Esophagus muscularis mucosa (tissue), 4 donors: ENCODE measurements around the gene SLC6A16. TPM values are rescaled to one million over a fixed set of nuclear protein-coding genes. Genes with fewer than 3 reads are reported as not detected.

Experiments used
- DNase-seq: peaks from one replicate; pipeline ENCODE4 v3.0.0-alpha.2; 2017; ENCODE audit errors: extremely low spot score
- H3K27ac ChIP-seq, 4 donors: fragments of 200-600 bp; sonication (generic); replicated peaks in 1 of 4; 1 replicate in 3 of 4; 2 replicates in 1 of 4; pipeline ENCODE4 v1.5.1; 2016 to 2019; ENCODE audit warnings: mild to moderate bottlenecking in 1 of 4
- H3K27me3 ChIP-seq, 4 donors: fragments of 200-600 bp; sonication (generic); one replicate each; pipeline versions ENCODE4 v1.5.1 to v1.6.0; 2016 to 2019
- H3K36me3 ChIP-seq, 4 donors: fragments of 200-600 bp; sonication (generic); one replicate each; pipeline ENCODE4 v1.5.1; 2016 to 2019
- H3K4me1 ChIP-seq, 4 donors: fragments of 200-600 bp; sonication (generic); one replicate each; pipeline ENCODE4 v1.5.1; 2016 to 2019
- H3K4me3 ChIP-seq, 4 donors: fragments of 200-600 bp; sonication (generic); 1 replicate in 2 of 4; 2 replicates in 2 of 4; pipeline ENCODE4 v1.5.1; 2016 to 2019; ENCODE audit warnings: mild to moderate bottlenecking in 4 of 4, moderate library complexity in 1 of 4
- H3K9me3 ChIP-seq, 4 donors: fragments of 200-600 bp; sonication (generic); 1 replicate in 3 of 4; 2 replicates in 1 of 4; pipeline ENCODE4 v1.5.1; 2016 to 2019
- EP300 ChIP-seq: sonication (generic); formaldehyde crosslinking; IDR thresholded peaks from one replicate; pipeline ENCODE4 v1.6.1; 2017; ENCODE audit warnings: antibody characterized with exemption
- POLR2A ChIP-seq: fragments of 450-650 bp; IDR thresholded peaks from one replicate; pipeline ENCODE4 v1.6.1; 2017; ENCODE audit warnings: antibody characterized with exemption, moderate library complexity, mild to moderate bottlenecking, low read depth
- POLR2AphosphoS5 ChIP-seq, 2 donors: sonication (generic); formaldehyde crosslinking; IDR thresholded peaks; one replicate each; pipeline ENCODE4 v1.6.1; 2017; ENCODE audit warnings: antibody characterized with exemption in 2 of 2
- WGBS: methylation state at CpG from one replicate; pipeline ENCODE4 v1.1.5; 2018; 5-methylcytosine and 5-hydroxymethylcytosine counted together
- intact Hi-C: fragments of 100-400 bp; cut with DNase I; formaldehyde crosslinking; loops from one replicate; pipeline ENCODE4 v1.15.1; 2023
- total RNA-seq, 4 donors: library from RNA; depleted of rRNA; stranded (reverse); fragments of >200 nt; gene quantifications; one replicate each; pipeline versions ENCODE4 v1.1.0 to v1.2.1, GENCODE V29; 2016
- TF ChIP-seq, protein P1 (sequence below), 3 experiments: fragments of 200-600 bp in 2 of 3; fragments of 450-650 bp in 1 of 3; sonication (generic) in 2 of 3; IDR thresholded peaks; one replicate each; pipeline ENCODE4 v1.5.1; 2017 to 2019; ENCODE audit warnings: antibody characterized with exemption in 3 of 3, mild to moderate bottlenecking in 2 of 3, moderate library complexity in 1 of 3

SLC6A16 gene
- total RNA-seq, 4 donors from 2014 or later = 0.83 to 4.1 (median 2.5) TPM

DNA sequence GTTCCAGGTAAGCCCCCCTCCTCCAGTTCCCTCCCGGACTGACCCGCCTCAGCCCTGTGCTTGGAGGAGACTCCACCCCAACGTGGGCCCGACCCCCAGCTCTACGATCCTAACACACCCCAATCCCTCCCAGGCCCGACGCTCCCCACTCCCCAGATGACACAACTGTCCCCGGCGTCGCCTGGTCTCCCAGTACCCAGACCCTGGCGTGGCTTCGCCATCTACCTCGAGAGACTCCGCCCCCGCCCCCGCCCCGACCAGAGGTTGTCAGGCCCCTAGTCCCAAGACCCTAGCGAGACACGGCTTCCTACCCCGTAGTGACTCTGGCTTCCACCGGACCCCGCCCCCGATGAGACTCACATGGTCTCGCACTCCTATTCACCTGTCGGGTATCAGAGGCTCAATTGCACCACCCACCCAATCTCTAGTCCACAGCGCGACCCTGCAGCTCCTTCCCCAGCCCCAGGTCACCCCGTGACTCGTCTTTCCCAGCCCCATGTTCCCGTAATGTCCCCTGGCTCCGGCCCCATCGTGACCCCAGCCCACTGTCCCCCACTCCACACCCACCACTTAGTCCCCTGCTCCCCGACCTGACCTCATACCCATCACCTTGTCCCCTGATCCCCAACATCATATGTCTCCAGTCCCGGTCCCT is 13.2 kb upstream of the SLC6A16 start:
- Histone ChIP-seq H3K27me3 (no peaks in the 10 kb centered on the region), H3K27ac (peak overlapping the region; percentile 83 to 93 (median 88)), H3K36me3 (peaks cover 5 to 29% (median 24%) of the 10 kb centered on the region in 4 donors), H3K9me3 (no peaks in the 10 kb centered on the region), H3K4me1 (peaks cover 25 to 42% (median 30%) of the 10 kb centered on the region in 4 donors), H3K4me3 (peak overlapping the region; percentile 44 to 62 (median 51))
- WGBS = 37% methylated on average over 24 of the region's 34 CpGs
- TF ChIP-seq, protein P1, sequence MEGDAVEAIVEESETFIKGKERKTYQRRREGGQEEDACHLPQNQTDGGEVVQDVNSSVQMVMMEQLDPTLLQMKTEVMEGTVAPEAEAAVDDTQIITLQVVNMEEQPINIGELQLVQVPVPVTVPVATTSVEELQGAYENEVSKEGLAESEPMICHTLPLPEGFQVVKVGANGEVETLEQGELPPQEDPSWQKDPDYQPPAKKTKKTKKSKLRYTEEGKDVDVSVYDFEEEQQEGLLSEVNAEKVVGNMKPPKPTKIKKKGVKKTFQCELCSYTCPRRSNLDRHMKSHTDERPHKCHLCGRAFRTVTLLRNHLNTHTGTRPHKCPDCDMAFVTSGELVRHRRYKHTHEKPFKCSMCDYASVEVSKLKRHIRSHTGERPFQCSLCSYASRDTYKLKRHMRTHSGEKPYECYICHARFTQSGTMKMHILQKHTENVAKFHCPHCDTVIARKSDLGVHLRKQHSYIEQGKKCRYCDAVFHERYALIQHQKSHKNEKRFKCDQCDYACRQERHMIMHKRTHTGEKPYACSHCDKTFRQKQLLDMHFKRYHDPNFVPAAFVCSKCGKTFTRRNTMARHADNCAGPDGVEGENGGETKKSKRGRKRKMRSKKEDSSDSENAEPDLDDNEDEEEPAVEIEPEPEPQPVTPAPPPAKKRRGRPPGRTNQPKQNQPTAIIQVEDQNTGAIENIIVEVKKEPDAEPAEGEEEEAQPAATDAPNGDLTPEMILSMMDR (IDR thresholded peaks at IDR 0.05) = no peak
- no peak for TF ChIP-seq POLR2AphosphoS5 (IDR thresholded peaks at IDR 0.05)
- intact Hi-C loops = no loop called here
- peak; percentile 86 for DNase-seq

DNA sequence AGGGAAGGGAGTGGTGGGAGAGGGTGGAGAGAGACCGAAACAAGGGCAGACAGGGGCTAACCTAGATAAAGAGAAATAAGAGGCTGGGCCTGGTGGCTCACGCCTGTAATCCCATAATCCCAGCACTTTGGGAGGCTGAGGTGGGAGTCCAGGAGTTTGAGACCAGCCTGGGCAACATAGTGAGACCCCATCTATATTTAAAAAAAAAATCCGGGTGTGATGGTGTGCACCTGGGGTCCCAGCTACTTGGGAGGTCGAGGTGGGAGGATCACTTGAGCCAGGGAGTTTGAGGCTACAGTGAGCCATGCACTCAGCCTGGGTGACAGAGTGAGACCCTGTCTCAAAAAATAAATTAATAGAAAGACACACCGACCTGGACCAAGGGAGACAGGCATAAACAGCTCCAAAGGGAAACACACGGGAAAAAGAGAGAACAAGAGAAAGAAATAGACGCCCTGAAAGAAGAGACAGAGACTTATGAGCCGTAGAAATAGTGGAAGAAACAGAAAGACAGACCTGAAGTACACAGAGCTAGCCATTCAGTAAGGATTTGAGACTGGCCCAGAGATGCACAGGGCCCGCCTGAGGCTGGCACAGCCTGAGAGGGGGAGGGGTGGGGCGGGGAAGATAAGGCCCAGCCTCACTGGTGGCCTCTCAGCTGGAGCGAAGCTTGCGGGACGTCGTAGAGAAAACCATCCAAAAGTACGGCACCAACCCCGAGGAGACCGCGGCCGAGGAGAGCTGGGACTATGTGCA is 12.5 kb upstream of the SLC6A16 start:
- no peaks in the 10 kb centered on the region for H3K27me3 ChIP-seq
- peaks cover 25 to 42% (median 30%) of the 10 kb centered on the region in 4 donors for H3K4me1 ChIP-seq
- no peak overlapping the region for H3K4me3 ChIP-seq
- H3K36me3 ChIP-seq = peaks cover 0 to 22% (median 17%) of the 10 kb centered on the region in 4 donors
- no peaks in the 10 kb centered on the region for H3K9me3 ChIP-seq
- TF ChIP-seq POLR2AphosphoS5 (IDR thresholded peaks at IDR 0.05) = no peak
- TF ChIP-seq EP300 = no peak
- no peak for TF ChIP-seq POLR2A
- TF ChIP-seq, protein P1 (IDR thresholded peaks at IDR 0.05) = no peak
- DNase-seq = peak; percentile 24
- WGBS = 83% methylated on average over 19 of the region's 19 CpGs
- intact Hi-C loops = no loop called here
- H3K27ac ChIP-seq = peak overlapping the region in 3 of 4 donors; percentile 83 to 93 (median 86)

DNA sequence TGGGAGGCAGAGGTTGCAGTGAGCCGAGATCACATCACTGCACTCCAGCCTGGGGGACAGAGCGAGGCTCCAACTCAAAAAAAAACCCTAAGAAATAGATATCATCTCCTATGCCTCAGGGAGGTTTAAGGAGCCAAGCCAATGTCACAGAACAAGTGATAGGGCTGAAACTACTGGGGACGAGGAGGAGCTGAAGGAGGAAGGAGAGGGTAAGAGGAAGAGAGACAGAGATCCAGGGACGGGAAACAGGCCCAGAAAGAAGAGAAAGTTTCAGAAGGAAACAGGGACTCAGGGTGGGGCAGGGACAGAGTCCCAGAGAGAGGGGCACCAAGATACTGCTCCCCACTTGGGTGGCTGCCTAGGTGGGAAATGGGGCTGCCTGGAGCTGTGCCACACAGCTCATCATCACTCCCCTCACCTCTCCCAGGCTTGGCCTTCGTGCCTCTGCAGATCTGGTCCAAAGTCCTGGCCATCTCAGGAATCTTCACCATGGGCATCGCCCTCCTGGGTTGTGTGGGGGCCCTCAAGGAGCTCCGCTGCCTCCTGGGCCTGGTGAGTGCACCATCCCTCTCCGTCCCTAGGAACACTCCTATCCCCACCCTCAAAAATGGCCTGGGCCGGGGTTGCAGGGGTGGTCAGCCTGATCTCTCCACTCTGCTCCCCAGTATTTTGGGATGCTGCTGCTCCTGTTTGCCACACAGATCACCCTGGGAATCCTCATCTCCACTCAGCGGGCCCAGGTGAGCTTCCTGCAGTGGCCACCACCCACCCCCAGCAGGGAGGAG is 11.7 kb upstream of the SLC6A16 start:
- H3K27me3 ChIP-seq = no peaks in the 10 kb centered on the region
- intact Hi-C loops = no loop called here
- H3K27ac ChIP-seq = peak overlapping the region in 1 of 4 donors; percentile 18
- H3K4me3 ChIP-seq = peak overlapping the region in 1 of 4 donors; percentile 48
- H3K36me3 ChIP-seq = peaks cover 0 to 14% (median 10%) of the 10 kb centered on the region in 4 donors
- WGBS = 85% methylated on average over 8 of the region's 10 CpGs
- TF ChIP-seq POLR2A = no peak
- TF ChIP-seq, protein P1 (IDR thresholded peaks at IDR 0.05) = no peak
- no peak for TF ChIP-seq EP300
- no peak for TF ChIP-seq POLR2AphosphoS5 (IDR thresholded peaks at IDR 0.05)
- H3K4me1 ChIP-seq = peaks cover 25 to 42% (median 30%) of the 10 kb centered on the region in 4 donors
- peak; percentile 75 for DNase-seq
- H3K9me3 ChIP-seq = no peaks in the 10 kb centered on the region

DNA sequence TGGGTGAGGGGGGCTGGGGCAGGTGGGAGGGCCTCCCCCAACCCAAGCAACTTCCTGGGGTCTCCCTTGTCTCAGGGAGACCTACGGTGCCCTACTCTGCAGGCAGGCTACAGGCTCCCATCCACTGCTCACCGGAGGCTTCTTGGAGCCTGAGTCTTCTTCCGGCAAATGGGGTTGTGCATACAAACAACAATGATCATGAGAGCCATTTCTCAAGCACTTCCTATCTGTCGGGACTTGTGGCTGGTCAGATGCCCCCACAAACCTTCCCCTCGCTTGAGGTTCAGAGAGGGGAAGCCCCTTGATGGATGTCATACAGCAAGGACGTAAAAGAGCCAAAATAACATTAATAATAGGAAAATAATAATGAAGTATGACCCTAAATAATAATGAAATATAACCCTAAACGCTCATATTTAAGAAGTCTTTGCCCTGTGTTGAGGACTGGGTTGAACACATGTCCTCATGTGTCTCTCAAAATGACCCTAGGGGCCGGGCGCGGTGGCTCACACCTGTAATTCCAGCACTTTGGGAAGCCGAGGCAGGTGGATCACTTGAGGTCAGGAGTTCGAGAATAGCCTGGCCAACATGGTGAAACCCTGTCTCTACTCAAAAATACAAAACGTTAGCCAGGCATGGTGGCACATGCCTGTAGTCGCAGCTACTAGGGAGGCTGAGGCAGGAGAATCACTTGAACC is 10.9 kb upstream of the SLC6A16 start:
- Histone ChIP-seq H3K4me3 (peak overlapping the region; percentile 17 to 48 (median 34)), H3K9me3 (no peaks in the 10 kb centered on the region), H3K36me3 (peaks cover 0 to 10% (median 4%) of the 10 kb centered on the region in 4 donors), H3K27ac (peak overlapping the region in 2 of 4 donors; percentile 20 to 47), H3K4me1 (peaks cover 24 to 39% (median 29%) of the 10 kb centered on the region in 4 donors), H3K27me3 (no peaks in the 10 kb centered on the region)
- no peak for TF ChIP-seq POLR2AphosphoS5 (IDR thresholded peaks at IDR 0.05)
- no peak for TF ChIP-seq POLR2A
- TF ChIP-seq EP300 = no peak
- TF ChIP-seq, protein P1 (IDR thresholded peaks at IDR 0.05) = no peak
- intact Hi-C loops = no loop called here
- WGBS = 80% methylated on average over 13 of the region's 14 CpGs
- DNase-seq = peak; percentile 70
